ENCODE results near the gene CPTP.

CPTP gene

GRCh38 chr1:1311107-1312104 lies 13.2 kb upstream of the CPTP start:
- Histone ChIP-seq H3K36me3 (ENCODE audit: control insufficient read depth, insufficient read depth, low read length) (no peaks in the 10 kb centered on the region), H3K4me3 (ENCODE audit: low read depth, low read length) (no peak overlapping the region), H3K27me3 (ENCODE audit: control insufficient read depth, insufficient read depth, low read length) (no peaks in the 10 kb centered on the region), H3K9me3 (ENCODE audit: control insufficient read depth, low read length) (no peaks in the 10 kb centered on the region), H3K4me1 (no peaks in the 10 kb centered on the region), H3K9ac (no peak overlapping the region), H2AFZ (no peak overlapping the region), H3K27ac (no peak overlapping the region), H3K4me2 (ENCODE audit: low read length) (no peak overlapping the region), H3K79me2 (no peaks in the 10 kb centered on the region)
- no peak for TF ChIP-seq CTCF (IDR thresholded peaks at IDR 0.05)

GRCh38 chr1:1312450-1313314 lies 11.9 kb upstream of the CPTP start:
- Histone ChIP-seq H3K27ac (no peak overlapping the region), H3K27me3 (ENCODE audit: control insufficient read depth, insufficient read depth, low read length) (no peaks in the 10 kb centered on the region), H3K9ac (no peak overlapping the region), H3K36me3 (ENCODE audit: control insufficient read depth, insufficient read depth, low read length) (no peaks in the 10 kb centered on the region), H3K4me2 (ENCODE audit: low read length) (no peak overlapping the region), H3K9me3 (ENCODE audit: control insufficient read depth, low read length) (no peaks in the 10 kb centered on the region), H3K4me3 (ENCODE audit: low read depth, low read length) (no peak overlapping the region), H3K79me2 (no peaks in the 10 kb centered on the region), H3K4me1 (no peaks in the 10 kb centered on the region), H2AFZ (no peak overlapping the region)
- no peak for TF ChIP-seq CTCF (IDR thresholded peaks at IDR 0.05)

- H3K27me3 ChIP-seq (ENCODE audit: control insufficient read depth, insufficient read depth, low read length) = no peaks in the 10 kb centered on the region
- H3K9me3 ChIP-seq (ENCODE audit: control insufficient read depth, low read length) = no peaks in the 10 kb centered on the region
- H3K79me2 ChIP-seq = no peaks in the 10 kb centered on the region
- no peak overlapping the region for H3K27ac ChIP-seq
- TF ChIP-seq CTCF (IDR thresholded peaks at IDR 0.05) = no peak
- no peak overlapping the region for H2AFZ ChIP-seq
- no peak overlapping the region for H3K4me2 ChIP-seq (ENCODE audit: low read length)
- H3K9ac ChIP-seq = no peak overlapping the region
- no peak overlapping the region for H3K4me3 ChIP-seq (ENCODE audit: low read depth, low read length)
- no peaks in the 10 kb centered on the region for H3K4me1 ChIP-seq
- no peaks in the 10 kb centered on the region for H3K36me3 ChIP-seq (ENCODE audit: control insufficient read depth, insufficient read depth, low read length)
Observed at GRCh38 chr1:1313500-1314236, 10.9 kb upstream of the CPTP start.

GRCh38 chr1:1314237-1314586 lies 10.4 kb upstream of the CPTP start:
- Histone ChIP-seq H3K4me1 (no peaks in the 10 kb centered on the region), H3K79me2 (no peaks in the 10 kb centered on the region), H3K9me3 (ENCODE audit: control insufficient read depth, low read length) (no peaks in the 10 kb centered on the region), H2AFZ (no peak overlapping the region), H3K4me2 (ENCODE audit: low read length) (no peak overlapping the region), H3K4me3 (ENCODE audit: low read depth, low read length) (no peak overlapping the region), H3K27ac (no peak overlapping the region), H3K27me3 (ENCODE audit: control insufficient read depth, insufficient read depth, low read length) (no peaks in the 10 kb centered on the region), H3K9ac (no peak overlapping the region), H3K36me3 (ENCODE audit: control insufficient read depth, insufficient read depth, low read length) (no peaks in the 10 kb centered on the region)
- TF ChIP-seq CTCF (IDR thresholded peaks at IDR 0.05) = no peak

Measured in parathyroid adenoma (tissue), 2 donors.